ENCODE data around the gene ATF5.

The ATF5 gene

GRCh38 chr19:49977076-49977475 is 48.1 kb downstream of the ATF5 start:
- DNase-seq, result no peak

- no peak for DNase-seq
These were observed 48.9 kb downstream of the ATF5 start for GRCh38 chr19:49977881-49978280.

DNA sequence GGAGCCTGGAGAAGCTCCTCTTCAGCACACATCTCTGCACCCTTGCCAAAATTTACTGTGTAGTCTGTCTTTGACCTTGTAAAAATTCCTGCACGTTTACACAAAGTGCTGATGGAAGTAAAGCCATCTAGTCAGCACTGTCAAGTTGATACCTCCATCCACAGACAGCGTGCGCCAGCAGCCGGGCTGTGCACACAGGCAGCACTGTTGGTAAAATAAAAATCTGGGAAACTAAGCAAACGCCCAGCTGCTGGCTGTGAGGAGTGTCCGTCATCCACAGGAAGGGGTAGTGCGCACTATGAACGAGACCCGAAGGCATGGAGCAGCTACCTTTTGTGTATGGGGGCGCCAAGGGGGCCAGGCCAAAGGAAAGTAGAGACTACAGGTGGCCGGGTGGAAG is 49.3 kb downstream of the ATF5 start:
- no peak for DNase-seq

DNA sequence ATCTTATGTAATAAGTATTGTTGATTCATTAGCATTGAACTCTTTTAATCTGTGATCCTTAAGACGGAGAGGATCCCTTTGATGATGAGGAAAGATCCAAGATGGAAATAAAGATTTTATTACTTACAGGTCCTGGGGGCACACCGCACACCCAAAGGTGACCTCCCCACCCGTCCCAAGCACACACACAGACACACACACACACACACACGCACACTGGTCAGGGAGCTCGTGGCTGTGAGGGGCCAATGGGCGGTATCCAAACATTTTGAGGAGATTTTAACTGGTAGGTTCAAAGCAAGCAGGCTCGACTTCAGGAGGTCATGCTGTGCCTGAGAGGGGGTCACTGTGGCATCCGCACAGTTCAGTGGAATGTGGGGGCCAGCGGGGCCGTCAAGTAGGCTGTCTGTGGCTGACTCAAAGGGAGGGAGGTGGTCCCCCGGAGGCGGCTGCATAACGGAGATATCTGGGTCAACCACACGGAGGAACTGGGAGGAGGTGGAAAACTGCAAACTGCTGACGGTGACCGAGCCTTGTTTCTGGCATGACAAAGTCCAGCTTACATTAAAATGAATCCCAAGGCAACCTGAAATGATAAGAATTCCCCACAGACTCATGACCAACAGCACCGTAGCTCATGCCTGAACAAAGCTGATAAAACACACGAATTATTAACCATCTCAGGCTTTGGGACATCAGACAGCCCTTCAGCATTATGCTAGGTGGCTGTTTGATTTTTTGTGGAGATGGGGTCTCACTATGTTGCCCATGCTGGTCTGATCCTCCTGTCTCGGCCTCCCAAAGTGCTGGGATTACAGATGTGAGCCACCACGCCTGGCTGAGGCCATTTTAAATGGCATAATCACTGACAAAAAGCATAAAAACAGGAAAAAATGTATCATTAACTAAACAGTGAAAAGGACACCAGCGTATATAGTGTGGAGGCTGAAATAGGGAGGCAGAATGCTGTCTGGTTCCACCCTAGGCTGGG is 52.9 kb downstream of the ATF5 start:
- no peak for DNase-seq
